Sigmoid colon (tissue), 4 donors: ENCODE data around the gene NRP2.

ENCODE experiments used
- CTCF ChIP-seq, 4 experiments: fragments of 450-650 bp in 3 of 4; fragments of 200-600 bp in 1 of 4; IDR thresholded peaks; one replicate each; pipeline ENCODE4 v1.5.1; 2016 to 2019; ENCODE audit warnings: antibody characterized with exemption in 4 of 4, mild to moderate bottlenecking in 3 of 4, moderate library complexity in 2 of 4
- POLR2A ChIP-seq, 2 donors: fragments of 450-650 bp; IDR thresholded peaks; one replicate each; pipeline ENCODE4 v1.6.1; 2016; ENCODE audit warnings: antibody characterized with exemption in 2 of 2, mild to moderate bottlenecking in 2 of 2, moderate library complexity in 2 of 2
- POLR2AphosphoS5 ChIP-seq, 4 donors: sonication (generic); formaldehyde crosslinking; IDR thresholded peaks; one replicate each; pipeline ENCODE4 v1.6.1; 2017; ENCODE audit warnings: antibody characterized with exemption in 4 of 4

- no peak for TF ChIP-seq CTCF (IDR thresholded peaks at IDR 0.05)
- TF ChIP-seq POLR2AphosphoS5 (IDR thresholded peaks at IDR 0.05), result no peak
- TF ChIP-seq POLR2A (IDR thresholded peaks at IDR 0.05), result no peak
Measured at GRCh38 chr2:205739620-205740019, 57.3 kb downstream of the NRP2 start.
